GM21786 (cell line): ENCODE data around the gene NISCH.

ENCODE experiments used
- ATAC-seq: cut with Tn5 transposase; IDR thresholded peaks from one replicate; pipeline ENCODE4 v1.9.1; 2021; ENCODE audit not compliant: unreplicated experiment

NISCH gene

DNA sequence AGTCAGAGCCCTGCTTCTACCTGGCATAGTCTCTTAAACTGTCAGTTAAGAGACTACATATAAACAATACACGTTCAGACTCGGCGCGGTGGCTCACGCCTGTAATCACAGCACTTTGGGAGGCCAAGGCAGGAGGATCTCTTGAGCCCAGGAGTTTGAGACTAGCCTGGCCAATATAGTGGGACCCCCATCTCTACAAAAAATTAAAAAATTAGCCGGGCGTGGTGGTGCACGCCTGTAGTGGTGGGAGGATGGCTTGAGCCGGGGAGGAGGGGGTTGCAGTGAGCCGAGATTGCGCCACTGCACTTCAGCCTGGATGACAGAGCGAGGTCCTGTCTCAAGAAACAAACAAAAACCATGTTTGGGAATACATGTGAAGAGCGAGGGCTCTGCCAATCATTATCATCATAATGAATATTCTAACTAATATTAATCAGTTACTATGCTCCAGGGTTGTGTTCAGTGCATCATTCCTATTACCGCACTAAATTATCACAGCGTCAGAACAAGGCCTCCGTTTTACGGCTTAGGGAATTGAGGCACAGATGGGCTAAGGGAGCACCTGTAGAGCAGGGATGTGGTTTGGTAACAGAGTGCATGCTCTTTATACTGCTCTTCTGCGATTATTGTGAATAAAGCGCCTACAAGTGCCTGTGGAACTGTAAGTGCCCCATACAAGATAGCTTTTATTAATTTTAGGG is 80.2 kb downstream of the NISCH start:
- ATAC-seq = no peak

GRCh38 chr3:52536112-52536368 is 80.6 kb downstream of the NISCH start:
- no peak for ATAC-seq

- ATAC-seq = peak; percentile 82
Measured at GRCh38 chr3:52536369-52537164, 81.2 kb downstream of the NISCH start, which contains the start of gene UQCC5. TSS of gene UQCC5 (plus strand) at chr3:52536605. CDS start at chr3:52536756, 151 bp downstream.

DNA sequence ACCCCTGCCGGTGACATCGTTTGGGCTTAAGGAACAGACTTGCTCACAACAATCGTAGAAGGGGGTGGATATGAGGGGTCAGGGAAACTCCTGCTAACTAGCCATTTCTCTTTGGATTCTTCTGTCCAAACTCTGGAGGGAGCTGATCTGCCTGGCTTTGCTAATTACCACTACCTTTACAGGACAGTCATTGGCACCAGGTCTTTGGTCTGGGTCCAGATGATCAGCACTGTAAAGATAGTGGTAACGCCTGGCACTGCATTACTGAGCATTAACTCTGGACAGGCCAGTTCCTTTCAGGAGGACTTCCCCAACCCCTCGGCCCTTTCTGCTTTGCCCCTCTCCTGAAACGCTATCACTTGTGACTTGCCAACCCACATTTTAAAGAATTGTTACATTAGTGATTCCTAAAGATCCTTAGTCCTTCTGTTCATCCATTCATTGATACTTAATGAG is 81.8 kb downstream of the NISCH start:
- no peak for ATAC-seq

DNA sequence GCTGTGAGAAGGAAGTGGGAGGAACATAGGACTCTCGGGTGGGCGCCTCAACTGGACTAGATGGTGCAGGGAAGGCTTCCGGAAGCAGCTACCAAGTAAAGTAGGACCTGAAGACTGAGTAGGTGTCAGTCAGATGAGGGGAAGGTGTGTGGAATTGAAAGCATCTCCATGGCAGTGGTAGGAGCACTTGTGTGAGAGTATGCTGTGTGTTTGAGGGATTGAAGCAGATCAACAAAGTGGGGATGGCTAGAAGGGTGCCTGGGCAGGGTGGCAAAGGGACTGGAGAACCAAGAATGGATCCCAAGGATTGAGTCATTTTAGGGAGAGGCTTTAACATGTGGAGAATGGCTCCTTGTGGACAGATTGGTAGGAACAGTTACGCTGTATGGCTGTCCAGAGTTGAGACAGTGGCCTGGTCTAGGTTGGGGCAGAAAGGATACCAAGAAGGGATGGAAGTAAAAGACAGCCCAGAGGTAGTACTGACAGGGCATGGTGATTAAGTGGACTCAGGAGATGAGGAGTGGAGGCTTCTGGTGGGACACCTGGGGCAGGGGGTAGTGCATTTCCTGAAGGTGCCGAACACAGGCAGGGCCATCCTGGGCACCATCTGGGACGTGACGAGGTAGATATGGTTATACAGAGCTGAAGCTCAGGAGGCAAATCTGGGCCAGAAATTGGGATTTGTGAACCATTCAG is 82.5 kb downstream of the NISCH start:
- no peak for ATAC-seq

DNA sequence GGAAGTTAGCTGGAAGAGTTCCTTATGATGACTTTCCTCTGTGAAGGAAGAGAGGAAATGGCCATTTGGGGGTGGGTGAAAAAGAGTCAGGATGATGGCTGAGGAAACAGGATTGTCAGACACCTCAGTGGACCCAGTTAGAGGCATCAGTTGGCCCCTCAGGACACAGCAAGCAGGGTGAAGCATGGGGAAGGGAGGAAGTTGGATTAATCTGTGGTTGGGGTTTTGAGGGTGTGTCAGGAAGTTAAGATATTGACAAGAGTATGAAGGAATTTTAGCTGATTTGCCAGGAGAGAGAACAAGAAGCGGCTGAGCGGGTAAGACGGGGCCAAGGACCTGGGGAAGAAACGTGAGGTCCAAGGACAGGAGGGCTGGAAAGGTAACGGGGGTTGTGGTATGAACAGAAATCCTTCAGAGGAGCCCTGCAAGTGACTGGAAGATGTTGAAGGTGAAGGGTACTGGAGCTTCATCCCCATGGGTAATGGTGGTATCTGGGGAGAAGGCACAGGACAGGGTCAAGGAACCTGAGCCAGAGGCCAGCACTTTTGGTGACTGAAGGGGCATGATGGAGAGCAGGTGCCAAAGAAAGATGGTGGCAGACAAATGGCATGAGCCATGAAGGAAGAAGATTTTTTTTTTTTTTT is 83.7 kb downstream of the NISCH start:
- no peak for ATAC-seq

DNA sequence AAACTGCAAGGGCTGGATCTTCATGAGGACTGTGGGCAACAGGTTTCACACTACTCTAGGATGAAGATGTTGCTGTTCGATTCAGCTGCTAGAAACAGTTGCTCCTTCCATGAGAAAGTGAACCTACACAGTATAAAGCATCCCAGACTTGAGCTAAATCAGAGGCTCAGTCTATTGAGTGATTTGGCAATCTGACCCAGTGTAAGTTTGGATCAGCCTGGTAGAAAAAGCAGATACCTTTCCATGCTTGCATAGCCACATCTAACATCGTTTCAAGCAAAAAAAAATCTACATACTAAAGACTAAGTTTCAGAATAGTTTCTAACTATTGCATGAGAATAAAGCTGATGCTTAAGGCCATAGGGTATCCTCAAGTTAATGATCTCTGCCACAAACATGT is 85.6 kb downstream of the NISCH start:
- ATAC-seq = no peak
